RWPE2 (cell line): ENCODE data around the gene CFI.

Source experiments
- ATAC-seq: fragments of 200-7000 bp; cut with Tn5 transposase; 3 replicates; pipeline ENCODE4 v1.9.1; 2021; ENCODE audit warnings: low read depth
- DNase-seq: peaks from one replicate; pipeline ENCODE4 v3.0.0-alpha.2; 2020; ENCODE audit warnings: low spot score
- H3K27ac ChIP-seq: fragments of 450-650 bp; 2 replicates; pipeline ENCODE4 v1.5.1; 2017; ENCODE audit warnings: mild to moderate bottlenecking; ENCODE audit not compliant: poor library complexity, severe bottlenecking
- H3K27me3 ChIP-seq: fragments of 250-450 bp; sonication (Bioruptor Pico); 2 replicates; pipeline ENCODE4 v1.5.1; 2021; ENCODE audit warnings: mild to moderate bottlenecking, moderate library complexity; ENCODE audit not compliant: insufficient read depth, poor library complexity, severe bottlenecking
- H3K36me3 ChIP-seq: fragments of 250-450 bp; sonication (Bioruptor Pico); 2 replicates; pipeline ENCODE4 v1.5.1; 2020; ENCODE audit warnings: low read depth, mild to moderate bottlenecking, moderate library complexity
- H3K4me1 ChIP-seq: fragments of 250-450 bp; sonication (Bioruptor Pico); 2 replicates; pipeline ENCODE4 v1.5.1; 2021; ENCODE audit warnings: mild to moderate bottlenecking, moderate library complexity; ENCODE audit not compliant: insufficient read depth, poor library complexity, severe bottlenecking
- H3K4me3 ChIP-seq: fragments of 250-450 bp; sonication (Bioruptor Pico); 2 replicates; pipeline ENCODE4 v1.5.1; 2021; ENCODE audit warnings: mild to moderate bottlenecking, moderate library complexity; ENCODE audit not compliant: severe bottlenecking
- H3K9me3 ChIP-seq: fragments of 250-450 bp; sonication (Bioruptor Pico); 2 replicates; pipeline ENCODE4 v1.5.1; 2021; ENCODE audit warnings: mild to moderate bottlenecking, moderate library complexity; ENCODE audit not compliant: severe bottlenecking
- TF ChIP-seq, protein P1 (sequence below): fragments of 450-650 bp; IDR thresholded peaks from one replicate; pipeline ENCODE4 v1.5.1; 2017; ENCODE audit warnings: mild to moderate bottlenecking, moderate library complexity; ENCODE audit not compliant: poor library complexity, severe bottlenecking

CFI gene

GRCh38 chr4:109820563-109820962, 18.8 kb upstream of the CFI start:
- H3K27ac ChIP-seq: no peak overlapping the region
- no peak overlapping the region for H3K4me3 ChIP-seq
- H3K36me3 ChIP-seq: peaks cover 83% of the 10 kb centered on the region

DNA sequence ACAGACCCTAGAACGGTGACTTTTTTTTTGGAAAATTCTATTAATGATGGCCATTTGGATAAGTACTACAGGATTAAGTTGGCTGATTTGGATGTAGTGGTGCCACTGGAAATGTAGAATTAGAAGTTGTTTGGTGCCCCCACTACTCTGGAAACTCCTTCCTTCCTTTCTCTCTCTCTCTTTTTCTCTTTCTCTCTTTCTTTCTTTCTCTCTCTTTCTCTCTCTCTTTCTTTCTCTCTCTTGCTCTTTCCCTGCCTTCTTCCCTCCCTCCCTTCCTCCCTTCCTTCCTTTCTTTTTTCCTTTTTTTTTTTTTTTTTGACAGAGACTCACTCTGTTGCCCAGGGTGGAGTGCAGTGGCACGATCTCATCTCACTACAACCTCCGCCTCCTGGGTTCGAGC, 16.5 kb upstream of the CFI start:
- peaks cover 9% of the 10 kb centered on the region for H3K4me1 ChIP-seq

More at GRCh38 chr4:109820563-109820962, 18.8 kb upstream of the CFI start:
- ATAC-seq (no peak), DNase-seq (no peak)
- Histone ChIP-seq H3K27me3 (no peaks in the 10 kb centered on the region), H3K9me3 (no peaks in the 10 kb centered on the region), H3K4me1 (peaks cover 4% of the 10 kb centered on the region)
- TF ChIP-seq, protein P1, sequence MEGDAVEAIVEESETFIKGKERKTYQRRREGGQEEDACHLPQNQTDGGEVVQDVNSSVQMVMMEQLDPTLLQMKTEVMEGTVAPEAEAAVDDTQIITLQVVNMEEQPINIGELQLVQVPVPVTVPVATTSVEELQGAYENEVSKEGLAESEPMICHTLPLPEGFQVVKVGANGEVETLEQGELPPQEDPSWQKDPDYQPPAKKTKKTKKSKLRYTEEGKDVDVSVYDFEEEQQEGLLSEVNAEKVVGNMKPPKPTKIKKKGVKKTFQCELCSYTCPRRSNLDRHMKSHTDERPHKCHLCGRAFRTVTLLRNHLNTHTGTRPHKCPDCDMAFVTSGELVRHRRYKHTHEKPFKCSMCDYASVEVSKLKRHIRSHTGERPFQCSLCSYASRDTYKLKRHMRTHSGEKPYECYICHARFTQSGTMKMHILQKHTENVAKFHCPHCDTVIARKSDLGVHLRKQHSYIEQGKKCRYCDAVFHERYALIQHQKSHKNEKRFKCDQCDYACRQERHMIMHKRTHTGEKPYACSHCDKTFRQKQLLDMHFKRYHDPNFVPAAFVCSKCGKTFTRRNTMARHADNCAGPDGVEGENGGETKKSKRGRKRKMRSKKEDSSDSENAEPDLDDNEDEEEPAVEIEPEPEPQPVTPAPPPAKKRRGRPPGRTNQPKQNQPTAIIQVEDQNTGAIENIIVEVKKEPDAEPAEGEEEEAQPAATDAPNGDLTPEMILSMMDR: no peak

DNA sequence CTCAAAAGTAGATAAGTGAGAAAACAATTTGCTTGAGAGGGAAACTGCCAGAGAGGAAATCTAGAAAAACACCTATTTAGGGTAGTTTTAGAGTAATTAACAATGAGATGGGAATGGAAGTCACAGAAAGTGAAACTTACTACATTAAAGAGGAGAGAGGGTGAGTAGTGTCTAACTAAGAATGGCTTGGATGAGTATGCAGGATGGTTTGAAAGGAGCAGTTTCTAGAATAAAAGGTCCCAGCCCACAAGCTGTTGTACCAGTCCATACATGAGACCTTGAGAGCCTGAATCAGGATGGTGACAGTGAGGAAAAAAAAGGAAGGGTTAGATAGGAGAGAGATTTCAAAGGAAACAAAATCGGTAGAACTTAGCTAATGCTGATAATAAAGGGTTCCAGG, 15.1 kb upstream of the CFI start:
- TF ChIP-seq, protein P1: no peak
- H3K27ac ChIP-seq: no peak overlapping the region
- ATAC-seq (no peak), DNase-seq (no peak)
- H3K4me1 ChIP-seq: peaks cover 9% of the 10 kb centered on the region
- no peaks in the 10 kb centered on the region for H3K27me3 ChIP-seq
- H3K36me3 ChIP-seq: peaks cover 46% of the 10 kb centered on the region
- H3K9me3 ChIP-seq: no peaks in the 10 kb centered on the region
- peak overlapping the region; percentile 58 for H3K4me3 ChIP-seq

More for the DNA sequence above, 16.5 kb upstream of the CFI start:
- Histone ChIP-seq H3K4me3 (no peak overlapping the region), H3K9me3 (no peaks in the 10 kb centered on the region), H3K27me3 (no peaks in the 10 kb centered on the region), H3K27ac (no peak overlapping the region), H3K36me3 (peaks cover 60% of the 10 kb centered on the region)
- DNase-seq (no peak), ATAC-seq (no peak)
- TF ChIP-seq, protein P1: no peak

GRCh38 chr4:109816082-109816442, 14.3 kb upstream of the CFI start:
- H3K27me3 ChIP-seq: no peaks in the 10 kb centered on the region
- H3K4me3 ChIP-seq: peak overlapping the region; percentile 58
- no peaks in the 10 kb centered on the region for H3K9me3 ChIP-seq
- H3K36me3 ChIP-seq: peaks cover 38% of the 10 kb centered on the region
- peak; percentile 8; the same call in 1 of the 3 replicates for ATAC-seq
- H3K4me1 ChIP-seq: peaks cover 9% of the 10 kb centered on the region
- no peak for DNase-seq
- H3K27ac ChIP-seq: peak overlapping the region; percentile 53
- TF ChIP-seq, protein P1: no peak

DNA sequence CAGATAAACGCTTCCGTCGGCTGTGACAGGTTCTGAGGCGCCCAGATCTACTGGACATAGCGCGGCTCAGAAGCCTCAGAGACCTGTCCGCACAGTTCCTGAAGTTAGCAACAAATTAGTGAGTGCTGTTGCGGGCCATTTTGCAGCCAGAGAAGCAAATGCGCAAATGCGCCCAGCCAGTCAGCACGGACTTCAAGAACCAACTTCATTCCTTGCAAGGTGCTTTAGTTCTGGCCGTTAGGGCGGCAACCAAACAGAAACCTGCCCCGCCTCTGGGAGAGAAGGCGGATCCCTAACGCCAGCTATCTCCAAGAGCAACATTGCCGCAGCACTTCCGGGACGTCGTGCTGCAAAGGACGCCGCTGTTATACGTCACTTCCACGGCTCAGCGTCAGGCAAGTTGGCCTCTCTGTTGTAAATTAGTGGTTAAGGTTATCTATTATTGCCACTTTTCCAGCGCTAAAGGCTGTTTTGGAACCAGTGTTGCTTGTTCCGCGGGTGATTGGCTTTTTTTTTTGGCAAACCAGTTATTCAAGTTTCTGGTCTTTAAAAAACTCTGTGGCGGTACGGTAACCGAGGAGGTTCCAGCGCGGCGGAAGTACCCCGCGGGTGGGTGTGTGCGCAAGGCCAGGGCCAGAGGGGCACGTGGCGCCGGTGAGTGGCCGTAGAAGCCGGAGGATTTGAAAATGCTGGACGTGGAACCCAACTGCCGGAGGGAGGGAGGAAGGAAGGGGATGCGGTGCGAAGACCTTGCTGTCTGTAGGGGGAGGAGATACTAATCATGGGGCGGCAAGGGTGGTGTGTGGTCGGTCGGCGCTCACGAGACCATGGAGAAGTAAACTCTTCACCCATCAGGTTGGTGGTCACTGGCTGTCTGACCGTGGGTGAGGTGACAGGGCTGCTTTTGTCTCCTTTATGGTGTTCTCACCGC, 13.6 kb upstream of the CFI start, which contains the start of gene GAR1:
Gene GAR1 (plus strand): TSS at position 612 of the 931 bp plus-strand sequence. CDS start 403 bp downstream, outside the sequence.
- H3K4me3 ChIP-seq: peak within 1 kb of the TSS; percentile 58
- H3K36me3 ChIP-seq: peaks cover 31% of the 10 kb centered on the region
- peak; percentile 90 for DNase-seq
- TF ChIP-seq, protein P1: no peak
- no peaks in the 10 kb centered on the region for H3K9me3 ChIP-seq
- peaks cover 9% of the 10 kb centered on the region for H3K4me1 ChIP-seq
- H3K27me3 ChIP-seq: no peaks in the 10 kb centered on the region
- peak; percentile 95 for ATAC-seq
- peak within 1 kb of the TSS; percentile 53 for H3K27ac ChIP-seq
